ENCODE results near the gene SH3D19.

DNA sequence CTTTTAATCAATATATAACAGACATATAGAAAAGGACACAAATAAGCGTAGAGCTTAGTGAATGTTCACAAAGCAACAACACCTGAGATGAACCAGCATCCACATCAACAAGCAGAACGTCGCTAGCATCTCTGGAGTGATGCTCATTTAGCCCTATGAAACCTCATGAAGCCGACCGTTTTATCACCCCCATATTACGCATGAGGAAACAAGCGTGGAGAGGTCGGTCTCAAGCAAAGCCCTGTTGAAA lies 226.5 kb downstream of the SH3D19 start:
- TF ChIP-seq CTCF (IDR thresholded peaks at IDR 0.05; ENCODE audit: insufficient read depth, low read depth, low read length): no peak
- TF ChIP-seq EZH2 (IDR thresholded peaks at IDR 0.05; ENCODE audit: insufficient read depth, low read length): no peak
